ENCODE measurements around the gene STXBP6. TPM values are rescaled to one million over a fixed set of nuclear protein-coding genes. Genes with fewer than 3 reads are reported as not detected.

The STXBP6 gene
- total RNA-seq, 1 donor = not detected

GRCh38 chr14:25042362-25043299 lies 7.3 kb downstream of the STXBP6 start:
- no peaks in the 10 kb centered on the region for H3K4me1 ChIP-seq (ENCODE audit: insufficient read depth, low read length)

GRCh38 chr14:25041898-25042297 lies 8.0 kb downstream of the STXBP6 start:
- no peaks in the 10 kb centered on the region for H3K9me3 ChIP-seq (ENCODE audit: low read depth, low read length)
- no peaks in the 10 kb centered on the region for H3K4me1 ChIP-seq (ENCODE audit: insufficient read depth, low read length)
- H3K27me3 ChIP-seq (ENCODE audit: insufficient read depth, low read length) = peaks cover 4% of the 10 kb centered on the region
- no peak overlapping the region for H3K4me3 ChIP-seq (ENCODE audit: low read length)

More at GRCh38 chr14:25042362-25043299, 7.3 kb downstream of the STXBP6 start:
- no peak overlapping the region for H3K4me3 ChIP-seq (ENCODE audit: low read length)
- no peaks in the 10 kb centered on the region for H3K9me3 ChIP-seq (ENCODE audit: low read depth, low read length)
- H3K27me3 ChIP-seq (ENCODE audit: insufficient read depth, low read length) = peaks cover 11% of the 10 kb centered on the region

GRCh38 chr14:25041484-25041883 lies 8.5 kb downstream of the STXBP6 start:
- Histone ChIP-seq H3K9me3 (ENCODE audit: low read depth, low read length) (no peaks in the 10 kb centered on the region), H3K27me3 (ENCODE audit: insufficient read depth, low read length) (no peaks in the 10 kb centered on the region), H3K4me1 (ENCODE audit: insufficient read depth, low read length) (no peaks in the 10 kb centered on the region), H3K4me3 (ENCODE audit: low read length) (no peak overlapping the region)

- no peaks in the 10 kb centered on the region for H3K9me3 ChIP-seq (ENCODE audit: low read depth, low read length)
Measured at GRCh38 chr14:25039933-25040332, 10.0 kb downstream of the STXBP6 start.

GRCh38 chr14:25038044-25038668 lies 11.8 kb downstream of the STXBP6 start:
- no peaks in the 10 kb centered on the region for H3K27me3 ChIP-seq (ENCODE audit: insufficient read depth, low read length)
- H3K9me3 ChIP-seq (ENCODE audit: low read depth, low read length) = no peaks in the 10 kb centered on the region
- no peak overlapping the region for H3K4me3 ChIP-seq (ENCODE audit: low read length)
- H3K4me1 ChIP-seq (ENCODE audit: insufficient read depth, low read length) = no peaks in the 10 kb centered on the region

More at GRCh38 chr14:25039933-25040332, 10.0 kb downstream of the STXBP6 start:
- Histone ChIP-seq H3K4me1 (ENCODE audit: insufficient read depth, low read length) (no peaks in the 10 kb centered on the region), H3K4me3 (ENCODE audit: low read length) (no peak overlapping the region), H3K27me3 (ENCODE audit: insufficient read depth, low read length) (no peaks in the 10 kb centered on the region)

GRCh38 chr14:25037032-25037431 lies 12.9 kb downstream of the STXBP6 start:
- Histone ChIP-seq H3K4me1 (ENCODE audit: insufficient read depth, low read length) (no peaks in the 10 kb centered on the region), H3K4me3 (ENCODE audit: low read length) (no peak overlapping the region), H3K27me3 (ENCODE audit: insufficient read depth, low read length) (no peaks in the 10 kb centered on the region), H3K9me3 (ENCODE audit: low read depth, low read length) (no peaks in the 10 kb centered on the region)

- H3K4me3 ChIP-seq (ENCODE audit: low read length) = no peak overlapping the region
- H3K27me3 ChIP-seq (ENCODE audit: insufficient read depth, low read length) = no peaks in the 10 kb centered on the region
- no peaks in the 10 kb centered on the region for H3K4me1 ChIP-seq (ENCODE audit: insufficient read depth, low read length)
- H3K9me3 ChIP-seq (ENCODE audit: low read depth, low read length) = no peaks in the 10 kb centered on the region
Measured at GRCh38 chr14:25034803-25035681, 14.9 kb downstream of the STXBP6 start.

GRCh38 chr14:25033358-25033757 lies 16.6 kb downstream of the STXBP6 start:
- Histone ChIP-seq H3K4me3 (ENCODE audit: low read length) (no peak overlapping the region), H3K9me3 (ENCODE audit: low read depth, low read length) (no peaks in the 10 kb centered on the region), H3K4me1 (ENCODE audit: insufficient read depth, low read length) (no peaks in the 10 kb centered on the region), H3K27me3 (ENCODE audit: insufficient read depth, low read length) (no peaks in the 10 kb centered on the region)

GRCh38 chr14:25032092-25032784 lies 17.7 kb downstream of the STXBP6 start:
- H3K4me3 ChIP-seq (ENCODE audit: low read length) = no peak overlapping the region
- no peaks in the 10 kb centered on the region for H3K27me3 ChIP-seq (ENCODE audit: insufficient read depth, low read length)
- no peaks in the 10 kb centered on the region for H3K4me1 ChIP-seq (ENCODE audit: insufficient read depth, low read length)
- no peaks in the 10 kb centered on the region for H3K9me3 ChIP-seq (ENCODE audit: low read depth, low read length)

GRCh38 chr14:25026476-25027137 lies 23.3 kb downstream of the STXBP6 start:
- Histone ChIP-seq H3K4me3 (ENCODE audit: low read length) (no peak overlapping the region), H3K4me1 (ENCODE audit: insufficient read depth, low read length) (no peaks in the 10 kb centered on the region), H3K9me3 (ENCODE audit: low read depth, low read length) (no peaks in the 10 kb centered on the region), H3K27me3 (ENCODE audit: insufficient read depth, low read length) (no peaks in the 10 kb centered on the region)

GRCh38 chr14:25019892-25020291 lies 30.1 kb downstream of the STXBP6 start:
- Histone ChIP-seq H3K4me3 (ENCODE audit: low read length) (no peak overlapping the region), H3K4me1 (ENCODE audit: insufficient read depth, low read length) (no peaks in the 10 kb centered on the region), H3K27me3 (ENCODE audit: insufficient read depth, low read length) (no peaks in the 10 kb centered on the region), H3K9me3 (ENCODE audit: low read depth, low read length) (no peaks in the 10 kb centered on the region)

GRCh38 chr14:25017562-25017961 lies 32.4 kb downstream of the STXBP6 start:
- Histone ChIP-seq H3K9me3 (ENCODE audit: low read depth, low read length) (no peaks in the 10 kb centered on the region), H3K4me3 (ENCODE audit: low read length) (no peak overlapping the region), H3K4me1 (ENCODE audit: insufficient read depth, low read length) (no peaks in the 10 kb centered on the region), H3K27me3 (ENCODE audit: insufficient read depth, low read length) (no peaks in the 10 kb centered on the region)

GRCh38 chr14:25015761-25016160 lies 34.2 kb downstream of the STXBP6 start:
- H3K9me3 ChIP-seq (ENCODE audit: low read depth, low read length) = no peaks in the 10 kb centered on the region
- H3K27me3 ChIP-seq (ENCODE audit: insufficient read depth, low read length) = no peaks in the 10 kb centered on the region
- H3K4me3 ChIP-seq (ENCODE audit: low read length) = no peak overlapping the region
- H3K4me1 ChIP-seq (ENCODE audit: insufficient read depth, low read length) = no peaks in the 10 kb centered on the region

- no peaks in the 10 kb centered on the region for H3K4me1 ChIP-seq (ENCODE audit: insufficient read depth, low read length)
Measured at GRCh38 chr14:25014440-25014839, 35.5 kb downstream of the STXBP6 start.

More at GRCh38 chr14:25014440-25014839, 35.5 kb downstream of the STXBP6 start:
- Histone ChIP-seq H3K4me3 (ENCODE audit: low read length) (no peak overlapping the region), H3K9me3 (ENCODE audit: low read depth, low read length) (no peaks in the 10 kb centered on the region), H3K27me3 (ENCODE audit: insufficient read depth, low read length) (no peaks in the 10 kb centered on the region)
